SKM-1 treated with dmso at 0.1 percent for 144 hours (cell line): ENCODE results near the gene KLHL29.

Experiments used
- DNase-seq: peaks from one replicate; lab custom pipeline; 2025; ENCODE audit not compliant: unreplicated experiment; lab: John Stamatoyannopoulos, UW

The KLHL29 gene

GRCh38 chr2:23446916-23447315, 61.9 kb downstream of the KLHL29 start:
- no peak for DNase-seq

GRCh38 chr2:23447405-23447804, 62.4 kb downstream of the KLHL29 start:
- no peak for DNase-seq

GRCh38 chr2:23448906-23449305, 63.9 kb downstream of the KLHL29 start:
- no peak for DNase-seq

GRCh38 chr2:23449413-23449812, 64.4 kb downstream of the KLHL29 start:
- DNase-seq: peak; percentile 38

GRCh38 chr2:23449831-23450331, 64.9 kb downstream of the KLHL29 start:
- no peak for DNase-seq

GRCh38 chr2:23452372-23452771, 67.4 kb downstream of the KLHL29 start:
- DNase-seq: no peak

GRCh38 chr2:23452853-23453420, 68.0 kb downstream of the KLHL29 start:
- peak; percentile 15 for DNase-seq

GRCh38 chr2:23453432-23453831, 68.5 kb downstream of the KLHL29 start:
- no peak for DNase-seq

GRCh38 chr2:23453836-23454460, 69.0 kb downstream of the KLHL29 start:
- DNase-seq: no peak

GRCh38 chr2:23454501-23455120, 69.6 kb downstream of the KLHL29 start:
- peak; percentile 34 for DNase-seq

- DNase-seq: no peak
Measured at GRCh38 chr2:23456396-23456795, 71.4 kb downstream of the KLHL29 start.

GRCh38 chr2:23456881-23457760, 72.1 kb downstream of the KLHL29 start:
- no peak for DNase-seq

- no peak for DNase-seq
Measured at GRCh38 chr2:23457990-23458682, 73.2 kb downstream of the KLHL29 start.

- no peak for DNase-seq
Measured at GRCh38 chr2:23459032-23459431, 74.1 kb downstream of the KLHL29 start.

- no peak for DNase-seq
Measured at GRCh38 chr2:23460228-23460627, 75.2 kb downstream of the KLHL29 start.

GRCh38 chr2:23460993-23461392, 76.0 kb downstream of the KLHL29 start:
- DNase-seq: no peak

- DNase-seq: no peak
Measured at GRCh38 chr2:23464156-23464555, 79.2 kb downstream of the KLHL29 start.

- DNase-seq: no peak
Measured at GRCh38 chr2:23464905-23465537, 80.0 kb downstream of the KLHL29 start.

- no peak for DNase-seq
Measured at GRCh38 chr2:23465936-23466335, 81.0 kb downstream of the KLHL29 start.

- no peak for DNase-seq
Measured at GRCh38 chr2:23467618-23468017, 82.6 kb downstream of the KLHL29 start.
